A673 (cell line): ENCODE measurements around the gene SOX21.

Experiments used
- CTCF ChIP-seq: fragments of 300-800, 200-600 bp; sonication (generic); conservative IDR thresholded peaks from 2 replicates; pipeline ENCODE4 v1.5.1; 2017; ENCODE audit warnings: low read depth, mild to moderate bottlenecking, antibody characterized with exemption, low read length, moderate library complexity, mixed read lengths
- EZH2 ChIP-seq: fragments of 200-600 bp; sonication (generic); IDR thresholded peaks from 2 replicates; pipeline ENCODE4 v1.6.1; 2017; ENCODE audit warnings: borderline replicate concordance, low read depth, mild to moderate bottlenecking, mixed read lengths, antibody characterized with exemption, low read length; ENCODE audit not compliant: poor library complexity, severe bottlenecking

DNA sequence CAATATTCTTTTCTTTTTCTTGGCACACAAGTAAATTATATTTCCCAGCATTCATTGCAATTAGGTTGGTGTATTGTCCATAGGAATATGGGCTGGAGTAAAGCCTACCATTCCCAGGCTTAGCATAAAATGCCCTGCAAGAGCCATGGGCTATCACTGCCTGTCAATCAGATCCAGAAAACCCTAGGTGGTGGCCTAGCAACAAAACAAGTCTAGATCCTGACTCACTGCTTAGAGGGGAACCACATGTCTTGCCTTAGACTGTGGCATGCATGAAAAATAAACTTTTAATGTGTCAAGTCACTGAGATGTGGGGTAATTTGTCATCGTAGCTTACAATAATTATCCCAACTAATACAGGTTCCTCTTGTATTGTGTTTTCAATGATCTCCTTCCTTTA, 16.2 kb downstream of the SOX21 start:
- TF ChIP-seq EZH2 (no peak), CTCF (no peak)
